HepG2 (cell line): ENCODE results near the gene RPA4. TPM values are rescaled to one million over a fixed set of nuclear protein-coding genes. Genes with fewer than 3 reads are reported as not detected.

Experiments
- ARID4A ChIP-seq: sonication (generic); formaldehyde crosslinking; IDR thresholded peaks from 2 replicates; pipeline ENCODE4 v1.5.0; 2020; ENCODE audit warnings: mild to moderate bottlenecking, missing genetic modification reagents, borderline replicate concordance
- MEIS1 ChIP-seq: sonication (generic); formaldehyde crosslinking; IDR thresholded peaks from 2 replicates; pipeline ENCODE4 v1.9.0; 2021; ENCODE audit warnings: mild to moderate bottlenecking, missing genetic modification reagents, moderate library complexity, borderline replicate concordance
- MTF2 ChIP-seq: sonication (generic); formaldehyde crosslinking; IDR thresholded peaks from 2 replicates; pipeline ENCODE4 v1.5.0; 2020; ENCODE audit warnings: missing genetic modification reagents, borderline replicate concordance
- RFX3 ChIP-seq: IDR thresholded peaks from 2 replicates; pipeline ENCODE4 v1.6.1; 2016; ENCODE audit warnings: missing biosample characterization, missing genetic modification reagents
- SOX13 ChIP-seq, 3 experiments: fragments of 450-650 bp in 1 of 3; sonication (generic) in 1 of 3; formaldehyde crosslinking in 1 of 3; IDR thresholded peaks in 2 of 3; conservative IDR thresholded peaks in 1 of 3; 2 replicates each; pipeline versions ENCODE4 v1.5.0 to v1.6.1; 2016 to 2020; ENCODE audit warnings: antibody characterized with exemption in 1 of 3, mild to moderate bottlenecking in 1 of 3, missing compliant biosample characterization in 1 of 3, missing genetic modification reagents in 1 of 3, moderate library complexity in 1 of 3
- SP1 ChIP-seq, 2 experiments: fragments of 450-650 bp in 1 of 2; sonication (generic) in 1 of 2; formaldehyde crosslinking in 1 of 2; IDR thresholded peaks; 2 replicates each; pipeline versions ENCODE4 v1.4.0 to v1.6.1; 2016 to 2020; ENCODE audit warnings: missing genetic modification reagents in 1 of 2
- TBX3 ChIP-seq: fragments of 450-650 bp; IDR thresholded peaks from 2 replicates; pipeline ENCODE4 v1.6.1; 2017; ENCODE audit warnings: antibody characterized with exemption, mild to moderate bottlenecking, inconsistent platforms, borderline replicate concordance
- TFAP4 ChIP-seq: sonication (generic); IDR thresholded peaks from 2 replicates; pipeline ENCODE4 v1.6.1; 2016; ENCODE audit warnings: low read depth, borderline replicate concordance
- ZBTB2 ChIP-seq: sonication (generic); formaldehyde crosslinking; IDR thresholded peaks from 2 replicates; pipeline ENCODE4 v1.8.0; 2022; ENCODE audit warnings: low read depth, missing genetic modification reagents
- ZBTB25 ChIP-seq: IDR thresholded peaks from 2 replicates; pipeline ENCODE4 v1.6.1; 2018; ENCODE audit warnings: missing genetic modification reagents
- ZBTB42 ChIP-seq: sonication (generic); formaldehyde crosslinking; IDR thresholded peaks from 2 replicates; pipeline ENCODE4 v1.5.0; 2020; ENCODE audit warnings: mild to moderate bottlenecking, missing genetic modification reagents
- ZNF550 ChIP-seq: sonication (generic); formaldehyde crosslinking; IDR thresholded peaks from 2 replicates; pipeline ENCODE4 v1.4.0; 2020; ENCODE audit warnings: mild to moderate bottlenecking, missing genetic modification reagents, borderline replicate concordance
- ZNF615 ChIP-seq: sonication (generic); formaldehyde crosslinking; IDR thresholded peaks from 2 replicates; pipeline ENCODE4 v1.5.0; 2020; ENCODE audit warnings: mild to moderate bottlenecking, missing genetic modification reagents, borderline replicate concordance
- ZNF740 ChIP-seq: sonication (generic); formaldehyde crosslinking; IDR thresholded peaks from 2 replicates; pipeline ENCODE4 v1.4.0; 2020; ENCODE audit warnings: missing genetic modification reagents
- ZNF776 ChIP-seq: sonication (generic); formaldehyde crosslinking; IDR thresholded peaks from 2 replicates; pipeline ENCODE4 v1.4.0; 2020; ENCODE audit warnings: mild to moderate bottlenecking, missing genetic modification reagents
- polyA plus RNA-seq, 8 experiments: library from polyadenylated mRNA; depleted of rRNA in 3 of 8; stranded (reverse) in 7 of 8; unstranded in 1 of 8; fragments of >200 nt; fragmentation: Illumina TruSeq in 4 of 8; extraction: Trizol in 4 of 8; gene quantifications; 2 replicates each; pipeline versions ENCODE4 v1.2.1 to v1.2.3, GENCODE V29; 2011 to 2016; ENCODE audit warnings: low read depth in 4 of 8, missing spikeins in 1 of 8, mixed read lengths in 1 of 8; ENCODE audit not compliant: insufficient read depth in 1 of 8
- total RNA-seq, 5 experiments: library from RNA; depleted of rRNA; stranded (reverse); fragments of >200 nt; fragmentation: Illumina TruSeq; extraction: Trizol; gene quantifications; 2 replicates each; pipeline ENCODE4 v1.2.3, GENCODE V29; 2016; ENCODE audit warnings: low read depth in 1 of 5

Gene RPA4
- total and polyA plus RNA-seq, 2 of the 13 experiments (the other 11 are each of a cell fraction or from before 2014, with no cell fraction given), result 0.38 TPM; not detected in 1

- no peak for TF ChIP-seq ARID4A (CRISPR knock-in tag)
- no peak for TF ChIP-seq ZBTB25 (CRISPR knock-in tag)
- TF ChIP-seq SOX13 (IDR thresholded peaks at IDR 0.05), result no peak
- no peak for TF ChIP-seq SOX13 (CRISPR knock-in tag; conservative IDR thresholded peaks at IDR 0.05 in 1 of 2, IDR thresholded peaks at IDR 0.05 in 1 of 2)
- TF ChIP-seq ZNF740, result no peak
- no peak for TF ChIP-seq ZBTB42 (CRISPR knock-in tag)
- no peak for TF ChIP-seq MTF2 (CRISPR knock-in tag)
- no peak for TF ChIP-seq ZBTB2
- no peak for TF ChIP-seq ZNF776 (CRISPR knock-in tag)
- no peak for TF ChIP-seq TFAP4
- TF ChIP-seq SP1 (IDR thresholded peaks at IDR 0.05), result no peak
- TF ChIP-seq SP1 (CRISPR knock-in tag; IDR thresholded peaks at IDR 0.05), result no peak
- TF ChIP-seq ZNF550 (CRISPR knock-in tag), result no peak
- TF ChIP-seq MEIS1 (CRISPR knock-in tag), result no peak
- no peak for TF ChIP-seq ZNF615 (CRISPR knock-in tag)
- TF ChIP-seq RFX3 (CRISPR knock-in tag), result no peak
- TF ChIP-seq TBX3, result no peak
These were observed 36.0 kb downstream of the RPA4 start (continued) for GRCh38 chrX:96919672-96920071.
